ENCODE measurements around the gene ADGRG1.

ADGRG1 gene

GRCh38 chr16:57679767-57680482 is 51.5 kb downstream of the ADGRG1 start:
- TF ChIP-seq, protein P1, sequence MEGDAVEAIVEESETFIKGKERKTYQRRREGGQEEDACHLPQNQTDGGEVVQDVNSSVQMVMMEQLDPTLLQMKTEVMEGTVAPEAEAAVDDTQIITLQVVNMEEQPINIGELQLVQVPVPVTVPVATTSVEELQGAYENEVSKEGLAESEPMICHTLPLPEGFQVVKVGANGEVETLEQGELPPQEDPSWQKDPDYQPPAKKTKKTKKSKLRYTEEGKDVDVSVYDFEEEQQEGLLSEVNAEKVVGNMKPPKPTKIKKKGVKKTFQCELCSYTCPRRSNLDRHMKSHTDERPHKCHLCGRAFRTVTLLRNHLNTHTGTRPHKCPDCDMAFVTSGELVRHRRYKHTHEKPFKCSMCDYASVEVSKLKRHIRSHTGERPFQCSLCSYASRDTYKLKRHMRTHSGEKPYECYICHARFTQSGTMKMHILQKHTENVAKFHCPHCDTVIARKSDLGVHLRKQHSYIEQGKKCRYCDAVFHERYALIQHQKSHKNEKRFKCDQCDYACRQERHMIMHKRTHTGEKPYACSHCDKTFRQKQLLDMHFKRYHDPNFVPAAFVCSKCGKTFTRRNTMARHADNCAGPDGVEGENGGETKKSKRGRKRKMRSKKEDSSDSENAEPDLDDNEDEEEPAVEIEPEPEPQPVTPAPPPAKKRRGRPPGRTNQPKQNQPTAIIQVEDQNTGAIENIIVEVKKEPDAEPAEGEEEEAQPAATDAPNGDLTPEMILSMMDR (IDR thresholded peaks at IDR 0.05; ENCODE audit: borderline replicate concordance, control extremely low read depth, extremely low read depth, insufficient read depth, missing control alignments), result no peak
- in situ Hi-C loops (cut with MboI; ENCODE audit: low sequenced_read_pairs, unreplicated experiment), result no loop called here

DNA sequence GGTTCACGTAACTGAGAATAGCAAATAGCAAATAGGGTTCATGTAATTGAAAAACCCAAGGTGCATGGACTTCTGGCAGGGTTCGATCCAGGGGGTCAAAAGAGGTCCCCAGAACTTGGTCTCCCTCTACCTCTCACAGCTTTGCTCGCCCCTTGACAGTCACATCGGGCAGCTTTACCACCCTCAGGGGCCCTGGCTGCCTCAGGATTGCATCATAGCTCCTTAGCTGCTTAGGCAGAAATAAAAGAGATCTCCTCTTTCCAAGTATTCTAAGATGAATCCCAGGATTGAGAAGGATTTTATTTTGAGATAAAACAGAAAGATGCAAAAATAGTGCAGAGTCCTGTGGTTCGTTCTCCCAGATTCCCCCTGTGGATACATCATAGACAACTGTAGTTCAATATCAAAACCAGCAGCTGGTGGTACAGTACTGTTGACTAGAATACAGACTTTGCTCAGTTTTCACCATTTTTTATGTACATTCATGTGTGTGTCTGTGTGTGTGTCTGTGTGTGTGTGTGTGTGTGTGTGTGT is 52.5 kb downstream of the ADGRG1 start:
- TF ChIP-seq, protein P1 (IDR thresholded peaks at IDR 0.05; ENCODE audit: borderline replicate concordance, control extremely low read depth, extremely low read depth, insufficient read depth, missing control alignments), result no peak
- in situ Hi-C loops (cut with MboI; ENCODE audit: low sequenced_read_pairs, unreplicated experiment), result no loop called here
- no peak for DNase-seq (ENCODE audit: low spot score)

More at GRCh38 chr16:57679767-57680482, 51.5 kb downstream of the ADGRG1 start:
- no peak for DNase-seq (ENCODE audit: low spot score)

GRCh38 chr16:57681950-57682728 is 53.7 kb downstream of the ADGRG1 start:
- TF ChIP-seq, protein P1 (IDR thresholded peaks at IDR 0.05; ENCODE audit: borderline replicate concordance, control extremely low read depth, extremely low read depth, insufficient read depth, missing control alignments), result no peak
- no peak for DNase-seq (ENCODE audit: low spot score)
- in situ Hi-C loops (cut with MboI; ENCODE audit: low sequenced_read_pairs, unreplicated experiment), result no loop called here

GRCh38 chr16:57682809-57683635 is 54.6 kb downstream of the ADGRG1 start:
- in situ Hi-C loops (cut with MboI; ENCODE audit: low sequenced_read_pairs, unreplicated experiment), result no loop called here
- TF ChIP-seq, protein P1 (IDR thresholded peaks at IDR 0.05; ENCODE audit: borderline replicate concordance, control extremely low read depth, extremely low read depth, insufficient read depth, missing control alignments), result no peak
- DNase-seq (ENCODE audit: low spot score), result no peak

- in situ Hi-C loops (cut with MboI; ENCODE audit: low sequenced_read_pairs, unreplicated experiment), result no loop called here
- TF ChIP-seq, protein P1 (IDR thresholded peaks at IDR 0.05; ENCODE audit: borderline replicate concordance, control extremely low read depth, extremely low read depth, insufficient read depth, missing control alignments), result no peak
- no peak for DNase-seq (ENCODE audit: low spot score)
Observed at GRCh38 chr16:57683636-57684545, 55.5 kb downstream of the ADGRG1 start.
